ENCODE results near the gene ARHGEF7. TPM values are rescaled to one million over a fixed set of nuclear protein-coding genes. Genes with fewer than 3 reads are reported as not detected.
A peak's percentile ranks its signal among the peaks of the same experiment; 100 is the strongest.

Gene ARHGEF7
- total RNA-seq, 1 experiment from 2014 or later: 47.3 TPM

DNA sequence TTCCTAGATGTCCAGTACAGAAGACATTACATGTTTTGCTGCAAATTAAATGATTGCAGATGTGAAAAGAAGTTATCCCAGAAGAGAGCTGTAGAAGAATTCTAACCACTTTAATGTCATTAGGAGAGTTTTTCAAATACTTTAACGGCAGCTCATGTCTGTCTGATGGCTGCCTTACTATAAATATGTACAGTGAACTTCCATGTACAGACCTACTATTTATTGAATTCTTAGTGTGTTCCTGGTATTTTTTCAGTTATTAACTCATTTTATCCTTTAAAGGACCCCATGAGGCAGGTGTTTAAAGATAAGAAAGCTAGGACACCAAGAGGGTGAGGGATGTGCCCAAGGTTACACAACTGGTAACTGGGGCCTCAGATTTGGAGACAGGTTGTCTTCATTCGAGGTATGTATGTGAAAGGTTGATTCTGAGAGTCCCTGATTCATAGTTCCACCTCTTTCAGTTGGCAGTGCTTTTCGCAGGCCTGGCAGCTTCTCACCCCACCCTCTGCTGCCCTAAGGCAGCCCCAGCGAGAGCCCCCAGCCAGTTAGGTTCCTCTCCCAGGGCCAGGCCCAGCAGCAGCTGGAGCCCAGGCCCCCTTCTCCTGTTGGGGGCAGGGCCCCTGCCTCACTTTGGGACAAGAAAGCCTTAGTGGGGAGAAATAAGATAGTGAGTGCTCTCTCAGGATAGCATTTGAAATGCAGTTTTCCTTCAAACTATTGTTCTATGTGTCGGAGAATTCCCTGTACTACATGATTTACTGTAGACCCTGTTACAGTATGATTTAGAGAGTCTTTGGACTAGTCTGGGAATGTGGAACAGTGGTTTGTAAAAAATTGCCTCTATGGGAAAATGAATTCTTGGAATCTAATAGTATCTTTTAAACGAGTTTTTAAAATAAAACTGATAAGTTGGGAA is 137.6 kb downstream of the ARHGEF7 start (continued):
- TF ChIP-seq, protein P1, sequence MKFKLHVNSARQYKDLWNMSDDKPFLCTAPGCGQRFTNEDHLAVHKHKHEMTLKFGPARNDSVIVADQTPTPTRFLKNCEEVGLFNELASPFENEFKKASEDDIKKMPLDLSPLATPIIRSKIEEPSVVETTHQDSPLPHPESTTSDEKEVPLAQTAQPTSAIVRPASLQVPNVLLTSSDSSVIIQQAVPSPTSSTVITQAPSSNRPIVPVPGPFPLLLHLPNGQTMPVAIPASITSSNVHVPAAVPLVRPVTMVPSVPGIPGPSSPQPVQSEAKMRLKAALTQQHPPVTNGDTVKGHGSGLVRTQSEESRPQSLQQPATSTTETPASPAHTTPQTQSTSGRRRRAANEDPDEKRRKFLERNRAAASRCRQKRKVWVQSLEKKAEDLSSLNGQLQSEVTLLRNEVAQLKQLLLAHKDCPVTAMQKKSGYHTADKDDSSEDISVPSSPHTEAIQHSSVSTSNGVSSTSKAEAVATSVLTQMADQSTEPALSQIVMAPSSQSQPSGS (CRISPR knock-in tag; IDR thresholded peaks at IDR 0.05; ENCODE audit: borderline replicate concordance, low read depth): no peak
- no peak for TF ChIP-seq ZNF138 (CRISPR knock-in tag; conservative IDR thresholded peaks at IDR 0.05)
- no peak for TF ChIP-seq ESRRA (CRISPR knock-in tag; IDR thresholded peaks at IDR 0.05; ENCODE audit: borderline replicate concordance)
- no peak for TF ChIP-seq JUN (CRISPR knock-in tag; IDR thresholded peaks at IDR 0.05)
- TF ChIP-seq CBFB (CRISPR knock-in tag; IDR thresholded peaks at IDR 0.05; ENCODE audit: low read depth): no peak

DNA sequence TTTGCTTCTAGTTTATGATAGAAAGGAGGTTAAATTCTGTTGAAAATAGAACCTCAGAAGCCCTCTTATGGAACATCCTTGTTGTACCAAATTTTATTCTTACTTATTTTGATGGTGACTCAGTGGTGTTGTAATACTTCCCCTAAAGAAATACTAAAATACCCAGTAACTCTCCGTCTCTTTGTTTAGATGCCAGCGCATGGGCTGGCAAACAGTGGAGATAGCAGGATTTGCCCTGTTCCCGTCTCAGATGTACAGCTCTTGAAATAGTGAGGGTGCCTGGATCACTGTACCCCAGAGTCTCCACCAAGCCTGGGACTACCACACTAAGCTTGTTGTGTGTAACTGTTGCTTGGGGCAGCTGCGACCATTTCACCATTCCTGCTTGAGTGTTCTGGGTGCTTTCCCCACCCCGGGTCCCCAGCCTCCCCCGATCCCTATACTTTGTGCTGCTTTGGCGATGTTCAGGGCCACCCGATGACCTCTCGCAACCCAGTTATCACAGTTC is 138.3 kb downstream of the ARHGEF7 start:
- Mint-ChIP-seq H3K4me3 (no peak overlapping the region), H3K4me1 (peaks cover 2% of the 10 kb centered on the region; the same call in 1 of the 2 replicates), H3K36me3 (peaks cover 22% of the 10 kb centered on the region), H3K27me3 (ENCODE audit: low read depth) (no peaks in the 10 kb centered on the region), H3K27ac (0 out of 2 replicates have a peak overlapping the region, but pooled peaks have one; percentile 82), H3K9me3 (no peaks in the 10 kb centered on the region)
- no peak for TF ChIP-seq SOX15 (CRISPR knock-in tag; IDR thresholded peaks at IDR 0.05)
- TF ChIP-seq, protein P2, sequence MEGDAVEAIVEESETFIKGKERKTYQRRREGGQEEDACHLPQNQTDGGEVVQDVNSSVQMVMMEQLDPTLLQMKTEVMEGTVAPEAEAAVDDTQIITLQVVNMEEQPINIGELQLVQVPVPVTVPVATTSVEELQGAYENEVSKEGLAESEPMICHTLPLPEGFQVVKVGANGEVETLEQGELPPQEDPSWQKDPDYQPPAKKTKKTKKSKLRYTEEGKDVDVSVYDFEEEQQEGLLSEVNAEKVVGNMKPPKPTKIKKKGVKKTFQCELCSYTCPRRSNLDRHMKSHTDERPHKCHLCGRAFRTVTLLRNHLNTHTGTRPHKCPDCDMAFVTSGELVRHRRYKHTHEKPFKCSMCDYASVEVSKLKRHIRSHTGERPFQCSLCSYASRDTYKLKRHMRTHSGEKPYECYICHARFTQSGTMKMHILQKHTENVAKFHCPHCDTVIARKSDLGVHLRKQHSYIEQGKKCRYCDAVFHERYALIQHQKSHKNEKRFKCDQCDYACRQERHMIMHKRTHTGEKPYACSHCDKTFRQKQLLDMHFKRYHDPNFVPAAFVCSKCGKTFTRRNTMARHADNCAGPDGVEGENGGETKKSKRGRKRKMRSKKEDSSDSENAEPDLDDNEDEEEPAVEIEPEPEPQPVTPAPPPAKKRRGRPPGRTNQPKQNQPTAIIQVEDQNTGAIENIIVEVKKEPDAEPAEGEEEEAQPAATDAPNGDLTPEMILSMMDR (IDR thresholded peaks at IDR 0.05): no peak
- TF ChIP-seq, protein P3, sequence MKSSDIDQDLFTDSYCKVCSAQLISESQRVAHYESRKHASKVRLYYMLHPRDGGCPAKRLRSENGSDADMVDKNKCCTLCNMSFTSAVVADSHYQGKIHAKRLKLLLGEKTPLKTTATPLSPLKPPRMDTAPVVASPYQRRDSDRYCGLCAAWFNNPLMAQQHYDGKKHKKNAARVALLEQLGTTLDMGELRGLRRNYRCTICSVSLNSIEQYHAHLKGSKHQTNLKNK (CRISPR knock-in tag; IDR thresholded peaks at IDR 0.05): no peak
- TF ChIP-seq EMX1 (CRISPR knock-in tag; IDR thresholded peaks at IDR 0.05): no peak
- no peak for TF ChIP-seq GABPB1 (CRISPR knock-in tag; IDR thresholded peaks at IDR 0.05)
- no peak for TF ChIP-seq MXD4 (CRISPR knock-in tag; IDR thresholded peaks at IDR 0.05; ENCODE audit: borderline replicate concordance)
- TF ChIP-seq FOXJ3 (CRISPR knock-in tag; IDR thresholded peaks at IDR 0.05; ENCODE audit: borderline replicate concordance): no peak
- TF ChIP-seq NR1H2 (CRISPR knock-in tag; IDR thresholded peaks at IDR 0.05): no peak
- TF ChIP-seq, protein P4, sequence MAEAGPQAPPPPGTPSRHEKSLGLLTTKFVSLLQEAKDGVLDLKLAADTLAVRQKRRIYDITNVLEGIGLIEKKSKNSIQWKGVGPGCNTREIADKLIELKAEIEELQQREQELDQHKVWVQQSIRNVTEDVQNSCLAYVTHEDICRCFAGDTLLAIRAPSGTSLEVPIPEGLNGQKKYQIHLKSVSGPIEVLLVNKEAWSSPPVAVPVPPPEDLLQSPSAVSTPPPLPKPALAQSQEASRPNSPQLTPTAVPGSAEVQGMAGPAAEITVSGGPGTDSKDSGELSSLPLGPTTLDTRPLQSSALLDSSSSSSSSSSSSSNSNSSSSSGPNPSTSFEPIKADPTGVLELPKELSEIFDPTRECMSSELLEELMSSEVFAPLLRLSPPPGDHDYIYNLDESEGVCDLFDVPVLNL (CRISPR knock-in tag; IDR thresholded peaks at IDR 0.05; ENCODE audit: borderline replicate concordance, low read depth): no peak
- TF ChIP-seq, protein P5, sequence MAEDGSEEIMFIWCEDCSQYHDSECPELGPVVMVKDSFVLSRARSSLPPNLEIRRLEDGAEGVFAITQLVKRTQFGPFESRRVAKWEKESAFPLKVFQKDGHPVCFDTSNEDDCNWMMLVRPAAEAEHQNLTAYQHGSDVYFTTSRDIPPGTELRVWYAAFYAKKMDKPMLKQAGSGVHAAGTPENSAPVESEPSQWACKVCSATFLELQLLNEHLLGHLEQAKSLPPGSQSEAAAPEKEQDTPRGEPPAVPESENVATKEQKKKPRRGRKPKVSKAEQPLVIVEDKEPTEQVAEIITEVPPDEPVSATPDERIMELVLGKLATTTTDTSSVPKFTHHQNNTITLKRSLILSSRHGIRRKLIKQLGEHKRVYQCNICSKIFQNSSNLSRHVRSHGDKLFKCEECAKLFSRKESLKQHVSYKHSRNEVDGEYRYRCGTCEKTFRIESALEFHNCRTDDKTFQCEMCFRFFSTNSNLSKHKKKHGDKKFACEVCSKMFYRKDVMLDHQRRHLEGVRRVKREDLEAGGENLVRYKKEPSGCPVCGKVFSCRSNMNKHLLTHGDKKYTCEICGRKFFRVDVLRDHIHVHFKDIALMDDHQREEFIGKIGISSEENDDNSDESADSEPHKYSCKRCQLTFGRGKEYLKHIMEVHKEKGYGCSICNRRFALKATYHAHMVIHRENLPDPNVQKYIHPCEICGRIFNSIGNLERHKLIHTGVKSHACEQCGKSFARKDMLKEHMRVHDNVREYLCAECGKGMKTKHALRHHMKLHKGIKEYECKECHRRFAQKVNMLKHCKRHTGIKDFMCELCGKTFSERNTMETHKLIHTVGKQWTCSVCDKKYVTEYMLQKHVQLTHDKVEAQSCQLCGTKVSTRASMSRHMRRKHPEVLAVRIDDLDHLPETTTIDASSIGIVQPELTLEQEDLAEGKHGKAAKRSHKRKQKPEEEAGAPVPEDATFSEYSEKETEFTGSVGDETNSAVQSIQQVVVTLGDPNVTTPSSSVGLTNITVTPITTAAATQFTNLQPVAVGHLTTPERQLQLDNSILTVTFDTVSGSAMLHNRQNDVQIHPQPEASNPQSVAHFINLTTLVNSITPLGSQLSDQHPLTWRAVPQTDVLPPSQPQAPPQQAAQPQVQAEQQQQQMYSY (CRISPR knock-in tag; IDR thresholded peaks at IDR 0.05): no peak
- no peak for TF ChIP-seq ZNF232 (CRISPR knock-in tag; IDR thresholded peaks at IDR 0.05)
- DNase-seq (ENCODE audit: low spot score): no peak
- CTCF ChIA-PET: no interaction called here
- ATAC-seq: no peak
- POLR2A ChIA-PET: no interaction called here
